Tibial nerve (tissue), 4 donors: Measurements from ENCODE around the gene EBLN1.

Experiments
- CTCF ChIP-seq, 5 experiments: fragments of 200-600 bp in 3 of 5; fragments of 450-650 bp in 2 of 5; sonication (generic) in 3 of 5; IDR thresholded peaks; one replicate each; pipeline ENCODE4 v1.5.1; 2016 to 2019; ENCODE audit warnings: antibody characterized with exemption in 5 of 5, mild to moderate bottlenecking in 3 of 5, moderate library complexity in 2 of 5
- EP300 ChIP-seq, 2 donors: sonication (generic); formaldehyde crosslinking; IDR thresholded peaks; one replicate each; pipeline ENCODE4 v1.6.1; 2017; ENCODE audit warnings: antibody characterized with exemption in 2 of 2, mild to moderate bottlenecking in 1 of 2

- no peak for TF ChIP-seq CTCF (IDR thresholded peaks at IDR 0.05)
- no peak for TF ChIP-seq EP300 (IDR thresholded peaks at IDR 0.05)
Measured at GRCh38 chr10:22263106-22263505, 45.3 kb upstream of the EBLN1 start.
